Measurements from ENCODE around the gene OR5AL1. TPM values are rescaled to one million over a fixed set of nuclear protein-coding genes. Genes with fewer than 3 reads are reported as not detected.
"Not testable (repeated sequence)": the region's sequence is repeated elsewhere in the genome, so short reads cannot be mapped to it uniquely, and the experiment has no call there.

The OR5AL1 gene
- total RNA-seq: not detected
- polyA plus RNA-seq: not detected

DNA sequence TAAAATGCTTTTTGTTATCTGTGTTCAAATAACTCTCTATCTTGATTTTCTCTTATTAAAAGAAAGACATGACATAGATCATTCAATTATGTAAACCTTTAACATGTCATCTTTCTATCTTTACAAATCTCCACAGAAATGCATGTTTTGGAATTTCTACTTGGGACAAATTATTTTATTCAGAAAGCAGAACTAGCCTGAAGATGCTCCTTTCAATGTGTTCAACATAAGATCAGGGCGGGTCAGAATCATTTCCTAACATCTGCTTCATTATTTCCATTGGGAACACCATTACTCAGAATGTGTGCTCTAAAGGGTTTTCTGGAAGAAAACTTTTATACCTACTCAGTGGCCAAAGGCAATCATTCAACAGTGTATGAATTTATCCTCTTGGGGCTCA lies at the start of gene OR5AL1:
OR5AL1 (plus strand) TSS at position 301 of the 400 bp plus-strand sequence.
- Histone ChIP-seq H3K4me3 (no peak within 1 kb of the TSS), H3K4me1 (no peaks in the 10 kb centered on the region), H3K36me3 (no peaks in the 10 kb centered on the region), H3K27me3 (no peaks in the 10 kb centered on the region), H3K27ac (no peak within 1 kb of the TSS), H3K9me3 (no peaks in the 10 kb centered on the region)
- FAIRE-seq: no peak
- WGBS, 2 donors: 63 to 69% methylated on average over 1 of the region's 1 CpG
- intact Hi-C loops (cut with DNase I): no loop called here
- ATAC-seq: no peak
- TF ChIP-seq, protein P1, sequence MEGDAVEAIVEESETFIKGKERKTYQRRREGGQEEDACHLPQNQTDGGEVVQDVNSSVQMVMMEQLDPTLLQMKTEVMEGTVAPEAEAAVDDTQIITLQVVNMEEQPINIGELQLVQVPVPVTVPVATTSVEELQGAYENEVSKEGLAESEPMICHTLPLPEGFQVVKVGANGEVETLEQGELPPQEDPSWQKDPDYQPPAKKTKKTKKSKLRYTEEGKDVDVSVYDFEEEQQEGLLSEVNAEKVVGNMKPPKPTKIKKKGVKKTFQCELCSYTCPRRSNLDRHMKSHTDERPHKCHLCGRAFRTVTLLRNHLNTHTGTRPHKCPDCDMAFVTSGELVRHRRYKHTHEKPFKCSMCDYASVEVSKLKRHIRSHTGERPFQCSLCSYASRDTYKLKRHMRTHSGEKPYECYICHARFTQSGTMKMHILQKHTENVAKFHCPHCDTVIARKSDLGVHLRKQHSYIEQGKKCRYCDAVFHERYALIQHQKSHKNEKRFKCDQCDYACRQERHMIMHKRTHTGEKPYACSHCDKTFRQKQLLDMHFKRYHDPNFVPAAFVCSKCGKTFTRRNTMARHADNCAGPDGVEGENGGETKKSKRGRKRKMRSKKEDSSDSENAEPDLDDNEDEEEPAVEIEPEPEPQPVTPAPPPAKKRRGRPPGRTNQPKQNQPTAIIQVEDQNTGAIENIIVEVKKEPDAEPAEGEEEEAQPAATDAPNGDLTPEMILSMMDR (IDR thresholded peaks at IDR 0.05): no peak
- DNase-seq: no peak

DNA sequence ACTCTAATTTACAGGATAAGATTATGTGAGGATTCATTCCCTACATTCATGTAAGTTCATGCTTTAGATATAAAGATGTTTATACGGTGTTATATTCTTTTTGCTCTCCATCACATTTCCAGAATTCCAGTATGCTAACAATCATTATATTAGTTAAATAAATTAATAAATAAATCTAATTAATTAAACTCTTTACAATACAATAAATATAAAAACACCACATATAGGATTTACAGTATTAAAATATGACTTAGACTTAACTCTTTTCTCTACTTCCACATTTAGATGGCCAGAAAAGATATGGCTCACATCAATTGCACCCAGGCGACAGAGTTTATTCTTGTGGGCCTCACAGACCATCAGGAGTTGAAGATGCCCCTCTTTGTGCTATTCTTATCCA lies 37.2 kb upstream of the OR5AL1 start, which contains the start of gene OR8U1:
OR8U1 (plus strand) TSS at position 301 of the 400 bp plus-strand sequence; CDS start at position 301, 0 bp downstream.
- Histone ChIP-seq H3K36me3 (no peaks in the 10 kb centered on the region), H3K4me3 (no peak within 1 kb of the TSS), H3K27me3 (no peaks in the 10 kb centered on the region), H3K4me1 (no peaks in the 10 kb centered on the region), H3K9me3 (no peaks in the 10 kb centered on the region), H3K27ac (no peak within 1 kb of the TSS)
- DNase-seq: no peak
- 66 to 77% methylated on average over 2 of the region's 2 CpGs for WGBS, 2 donors
- TF ChIP-seq, protein P1 (IDR thresholded peaks at IDR 0.05): no peak
- intact Hi-C loops (cut with DNase I): no loop called here
- FAIRE-seq: no peak
- ATAC-seq: no peak

GRCh38 chr11:56380120-56380519 lies 32.4 kb upstream of the OR5AL1 start:
- DNase-seq: no peak
- intact Hi-C loops (cut with DNase I): no loop called here
- WGBS, 2 donors: 54 to 61% methylated on average over 2 of the region's 2 CpGs

DNA sequence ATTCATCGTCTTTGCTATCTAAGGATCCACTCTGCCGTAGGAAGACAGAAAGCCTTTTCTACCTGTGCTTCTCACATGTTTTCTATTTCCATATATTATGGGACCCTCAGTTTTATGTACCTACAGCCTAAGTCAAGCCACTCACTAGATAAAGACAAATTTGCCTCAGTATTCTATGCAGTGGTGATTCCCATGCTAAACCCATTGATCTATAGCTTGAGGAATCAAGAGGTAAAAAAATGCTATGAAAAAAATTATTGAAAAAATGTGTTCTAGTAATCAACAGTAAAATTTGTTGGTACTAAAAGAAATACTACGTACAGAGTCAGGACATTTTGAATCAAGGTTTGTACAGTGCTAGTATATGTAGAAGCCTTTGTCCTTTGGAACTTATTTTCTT lies 18.1 kb upstream of the OR5AL1 start:
- Histone ChIP-seq H3K27me3 (no peaks in the 10 kb centered on the region), H3K4me3 (no peak overlapping the region), H3K4me1 (no peaks in the 10 kb centered on the region), H3K27ac (no peak overlapping the region), H3K36me3 (no peaks in the 10 kb centered on the region), H3K9me3 (no peaks in the 10 kb centered on the region)
- FAIRE-seq: no peak
- no peak for ATAC-seq
- intact Hi-C loops (cut with DNase I): no loop called here
- no peak for DNase-seq
- WGBS, 2 donors: 64 to 74% methylated on average over 3 of the region's 3 CpGs
- TF ChIP-seq, protein P1 (IDR thresholded peaks at IDR 0.05): no peak

More at GRCh38 chr11:56380120-56380519, 32.4 kb upstream of the OR5AL1 start:
- H3K4me3 ChIP-seq: no peak overlapping the region
- no peak for ATAC-seq
- TF ChIP-seq, protein P1 (IDR thresholded peaks at IDR 0.05): no peak
- FAIRE-seq: no peak
- no peaks in the 10 kb centered on the region for H3K27me3 ChIP-seq
- H3K36me3 ChIP-seq: no peaks in the 10 kb centered on the region
- no peak overlapping the region for H3K27ac ChIP-seq
- H3K4me1 ChIP-seq: no peaks in the 10 kb centered on the region
- no peaks in the 10 kb centered on the region for H3K9me3 ChIP-seq

DNA sequence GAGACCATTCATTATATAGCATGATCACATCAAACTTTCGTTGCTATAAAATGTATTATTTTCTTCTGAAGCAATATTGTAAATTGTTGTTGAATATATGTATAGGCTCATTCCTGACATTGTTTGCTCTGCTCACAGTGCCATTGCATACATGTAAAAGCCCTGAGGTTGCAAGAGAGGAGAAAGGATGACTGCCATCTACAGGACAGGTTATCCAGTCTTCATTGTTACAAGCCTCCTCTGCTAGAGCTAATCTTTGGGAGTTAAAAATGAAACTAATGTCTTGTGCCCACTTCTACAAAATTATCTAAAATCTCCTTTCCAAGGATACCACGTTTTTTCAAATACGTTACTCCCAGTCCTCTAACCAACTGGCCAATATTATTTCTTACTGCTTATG lies 16.4 kb upstream of the OR5AL1 start:
- Histone ChIP-seq H3K36me3 (no peaks in the 10 kb centered on the region), H3K4me1 (no peaks in the 10 kb centered on the region), H3K27ac (no peak overlapping the region), H3K27me3 (no peaks in the 10 kb centered on the region), H3K9me3 (no peaks in the 10 kb centered on the region), H3K4me3 (no peak overlapping the region)
- WGBS, 2 donors: 45 to 53% methylated on average over 3 of the region's 3 CpGs
- no peak for DNase-seq
- no peak for ATAC-seq
- TF ChIP-seq, protein P1 (IDR thresholded peaks at IDR 0.05): no peak
- intact Hi-C loops (cut with DNase I): no loop called here
- no peak for FAIRE-seq

DNA sequence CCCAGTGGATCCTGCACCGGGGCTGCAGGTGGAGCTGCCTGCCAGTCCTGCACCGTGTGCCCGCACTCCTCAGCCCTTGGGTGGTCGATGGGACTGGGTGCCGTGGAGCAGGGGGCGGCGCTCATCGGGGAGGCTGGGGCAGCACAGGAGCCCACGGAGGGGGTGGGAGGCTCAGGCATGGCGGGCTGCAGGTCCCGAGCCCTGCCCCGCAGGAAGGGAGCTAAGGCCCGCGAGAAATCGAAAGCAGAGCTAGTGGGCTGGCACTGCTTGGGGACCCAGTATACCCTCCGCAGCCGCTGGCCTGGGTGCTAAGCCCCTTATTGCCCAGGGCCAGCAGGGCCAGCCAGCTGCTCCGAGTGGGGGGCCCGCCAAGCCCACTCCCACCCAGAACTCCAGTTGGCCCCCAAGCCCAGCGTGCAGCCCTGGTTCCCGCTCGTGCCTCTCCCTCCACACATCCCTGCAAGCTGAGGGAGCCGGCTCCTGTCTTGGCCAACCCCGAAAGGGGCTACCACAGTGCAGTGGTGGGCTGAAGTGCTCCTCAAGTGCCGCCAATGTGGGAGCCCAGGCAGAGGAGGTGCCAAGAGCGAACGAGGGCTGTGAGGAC lies 10.5 kb upstream of the OR5AL1 start:
- peak in 3 of 6 donors; percentile 9 to 54 (median 49) for DNase-seq
- FAIRE-seq; H3K27me3 ChIP-seq; intact Hi-C loops (cut with DNase I); ATAC-seq; H3K27ac ChIP-seq; H3K9me3 ChIP-seq; H3K36me3 ChIP-seq; H3K4me1 ChIP-seq; H3K4me3 ChIP-seq: not testable (repeated sequence)
- 87 to 92% methylated on average over 24 to 27 of the region's 27 CpGs for WGBS, 2 donors
